Naive thymus-derived CD4-positive, alpha-beta T cell (primary cell): ENCODE measurements around the gene PRKD1. TPM values are rescaled to one million over a fixed set of nuclear protein-coding genes. Genes with fewer than 3 reads are reported as not detected.
"Not testable (repeated sequence)": the region's sequence is repeated elsewhere in the genome, so short reads cannot be mapped to it uniquely, and the experiment has no call there.

Experiments used
- ATAC-seq: fragments of 150-1000 bp; cut with Tn5 transposase; 2 replicates; pipeline ENCODE4 v1.10.0; 2021; ENCODE audit warnings: mild to moderate bottlenecking, moderate library complexity
- CTCF ChIA-PET: fragments of 350-600 bp; sonication (Branson Sonifier 250); formaldehyde crosslinking; loops from one replicate; lab custom pipeline; 2021; ENCODE audit warnings: antibody characterized with exemption; lab: Charles Lee
- POLR2A ChIA-PET: fragments of 350-600 bp; sonication (Branson Sonifier 250); formaldehyde crosslinking; loops from one replicate; lab custom pipeline; 2021; ENCODE audit warnings: antibody characterized with exemption, inconsistent platforms; lab: Charles Lee
- DNase-seq, 9 donors: peaks; one replicate each; pipeline versions ENCODE4 v3.0.0 to v3.0.0-alpha.2; 2020 to 2022; ENCODE audit warnings: mixed read lengths in 1 of 9
- H3K27ac ChIP-seq: one replicate; pipeline ENCODE4 v1.7.0; 2013; ENCODE audit warnings: mild to moderate bottlenecking, low read depth, low read length, moderate library complexity
- H3K27me3 ChIP-seq, 2 donors: one replicate each; pipeline ENCODE4 v1.7.0; 2013; ENCODE audit warnings: low read length in 2 of 2, mild to moderate bottlenecking in 2 of 2, moderate library complexity in 2 of 2; ENCODE audit not compliant: control insufficient read depth in 2 of 2, insufficient read depth in 2 of 2
- H3K36me3 ChIP-seq, 3 experiments: 1 replicate in 2 of 3; 2 replicates in 1 of 3; pipeline ENCODE4 v1.7.0; 2013; ENCODE audit warnings: low read length in 3 of 3, mild to moderate bottlenecking in 3 of 3, moderate library complexity in 1 of 3; ENCODE audit not compliant: insufficient read depth in 3 of 3, control insufficient read depth in 2 of 3
- H3K4me1 ChIP-seq, 2 donors: one replicate each; pipeline ENCODE4 v1.7.0; 2013; ENCODE audit warnings: low read length in 2 of 2, mild to moderate bottlenecking in 2 of 2, moderate library complexity in 1 of 2; ENCODE audit not compliant: control insufficient read depth in 2 of 2, insufficient read depth in 2 of 2
- H3K4me3 ChIP-seq: 2 replicates; pipeline ENCODE4 v1.7.0; 2013; ENCODE audit warnings: mild to moderate bottlenecking, low read length
- H3K9me3 ChIP-seq, 3 experiments: 1 replicate in 2 of 3; 2 replicates in 1 of 3; pipeline ENCODE4 v1.7.0; 2013; ENCODE audit warnings: low read length in 3 of 3; ENCODE audit not compliant: control insufficient read depth in 2 of 3
- H3K27ac Mint-ChIP-seq, 9 donors: one replicate each; pipeline ENCODE4 v1.8.0; 2020 to 2022; ENCODE audit warnings: mixed read lengths in 9 of 9, mild to moderate bottlenecking in 8 of 9, moderate library complexity in 5 of 9, inconsistent platforms in 2 of 9
- H3K27me3 Mint-ChIP-seq, 5 donors: one replicate each; pipeline ENCODE4 v1.8.0; 2021 to 2022; ENCODE audit warnings: mixed read lengths in 5 of 5, mild to moderate bottlenecking in 1 of 5
- H3K36me3 Mint-ChIP-seq, 5 donors: one replicate each; pipeline ENCODE4 v1.8.0; 2020 to 2022; ENCODE audit warnings: mixed read lengths in 5 of 5, mild to moderate bottlenecking in 3 of 5, inconsistent platforms in 1 of 5
- H3K4me1 Mint-ChIP-seq, 7 donors: one replicate each; pipeline ENCODE4 v1.8.0; 2020 to 2022; ENCODE audit warnings: mixed read lengths in 7 of 7, mild to moderate bottlenecking in 3 of 7, inconsistent platforms in 1 of 7
- H3K4me3 Mint-ChIP-seq, 10 donors: one replicate each; pipeline ENCODE4 v1.8.0; 2020 to 2022; ENCODE audit warnings: mild to moderate bottlenecking in 10 of 10, mixed read lengths in 10 of 10, moderate library complexity in 6 of 10, inconsistent platforms in 2 of 10
- H3K9me3 Mint-ChIP-seq, 11 donors: one replicate each; pipeline ENCODE4 v1.8.0; 2020 to 2022; ENCODE audit warnings: mixed read lengths in 11 of 11, mild to moderate bottlenecking in 4 of 11, inconsistent platforms in 1 of 11, moderate library complexity in 1 of 11
- intact Hi-C, 2 donors: fragments of 100-400 bp; cut with micrococcal nuclease; formaldehyde crosslinking; loops; one replicate each; pipeline ENCODE4 v1.15.1; 2023
- polyA plus RNA-seq, 2 donors: library from polyadenylated mRNA; unstranded; fragments of 300-500 nt; fragmentation: Illumina TruSeq; gene quantifications; one replicate each; pipeline ENCODE4 v1.2.3, GENCODE V29; 2021
- total RNA-seq, 6 experiments: library from RNA in 5 of 6; stranded (reverse) in 5 of 6; gene quantifications; 1 replicate in 5 of 6; 2 replicates in 1 of 6; pipeline ENCODE4 v1.2.3 and lab custom pipeline; 2021 to 2026

Gene PRKD1
- total and polyA plus RNA-seq, 7 experiments from 2014 or later = not detected

DNA sequence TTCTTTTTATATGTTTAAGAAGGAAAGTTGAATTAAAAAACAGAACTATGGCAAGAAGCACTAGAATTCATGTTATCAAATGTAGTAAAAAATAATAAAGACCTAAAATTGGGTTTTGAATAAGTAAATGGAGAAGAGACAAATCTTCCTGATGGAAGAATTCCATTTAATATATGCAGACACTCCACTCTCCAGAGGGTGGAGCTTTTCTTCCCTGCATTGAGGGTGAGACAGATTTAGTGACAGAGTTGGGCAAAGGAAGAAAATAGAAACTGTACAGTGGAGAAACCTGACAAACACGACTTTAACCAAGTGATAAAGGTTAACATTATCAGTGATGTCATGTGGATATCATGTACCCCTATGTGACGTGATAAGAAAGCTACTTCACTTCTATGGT is 217.6 kb downstream of the PRKD1 start:
- POLR2A ChIA-PET = no interaction called here

GRCh38 chr14:29709490-29709889 is 218.2 kb downstream of the PRKD1 start:
- ChIA-PET CTCF (interaction anchor here (0.7 kb wide), 1 partner anchor 187 kb away, joined by 3 read pairs; no protein-coding TSS in a partner anchor), POLR2A (no interaction called here)
- Histone ChIP-seq H3K36me3 (no peaks in the 10 kb centered on the region), H3K4me1 (no peaks in the 10 kb centered on the region), H3K27me3 (no peaks in the 10 kb centered on the region), H3K27ac (no peak overlapping the region), H3K9me3 (no peaks in the 10 kb centered on the region), H3K4me3 (no peak overlapping the region)
- intact Hi-C loops = no loop called here
- no peak overlapping the region for H3K4me3 Mint-ChIP-seq
- DNase-seq (no peak), ATAC-seq (no peak)
- no peak overlapping the region for H3K27ac Mint-ChIP-seq
- H3K9me3 Mint-ChIP-seq = peaks cover 0 to 27% (median 4%) of the 10 kb centered on the region in 11 donors
- H3K27me3 Mint-ChIP-seq = no peaks in the 10 kb centered on the region
- no peaks in the 10 kb centered on the region for H3K36me3 Mint-ChIP-seq
- no peaks in the 10 kb centered on the region for H3K4me1 Mint-ChIP-seq

More for the DNA sequence above, 217.6 kb downstream of the PRKD1 start:
- Mint-ChIP-seq H3K36me3 (no peaks in the 10 kb centered on the region), H3K27me3 (no peaks in the 10 kb centered on the region), H3K27ac (no peak overlapping the region), H3K4me3 (no peak overlapping the region), H3K9me3 (peaks cover 0 to 29% (median 4%) of the 10 kb centered on the region in 11 donors), H3K4me1 (no peaks in the 10 kb centered on the region)
- no peak for DNase-seq
- ATAC-seq = no peak
- CTCF ChIA-PET = no interaction called here
- H3K4me3 ChIP-seq = no peak overlapping the region
- no peak overlapping the region for H3K27ac ChIP-seq
- H3K27me3 ChIP-seq = no peaks in the 10 kb centered on the region
- H3K36me3 ChIP-seq = no peaks in the 10 kb centered on the region
- no peaks in the 10 kb centered on the region for H3K9me3 ChIP-seq
- no peaks in the 10 kb centered on the region for H3K4me1 ChIP-seq
- intact Hi-C loops = no loop called here

DNA sequence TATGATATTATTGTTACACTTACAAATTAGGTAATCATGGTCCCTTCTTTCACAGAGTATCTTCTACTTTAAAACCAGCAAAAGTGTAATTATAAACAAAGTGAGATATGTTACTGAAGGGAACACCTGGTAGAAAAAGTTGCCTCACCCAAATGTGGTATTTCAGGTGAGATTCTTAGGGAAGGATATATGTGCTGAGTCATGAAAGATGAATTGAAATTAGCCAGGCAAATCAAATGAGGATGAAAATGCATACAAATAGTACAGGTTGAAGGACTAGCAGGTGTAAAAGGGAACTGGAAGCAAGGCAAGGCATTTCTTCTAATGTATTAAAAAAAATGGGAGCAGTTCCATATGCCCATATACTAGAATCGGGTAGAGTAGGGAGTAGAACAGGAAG is 220.9 kb downstream of the PRKD1 start:
- CTCF ChIA-PET = no interaction called here

DNA sequence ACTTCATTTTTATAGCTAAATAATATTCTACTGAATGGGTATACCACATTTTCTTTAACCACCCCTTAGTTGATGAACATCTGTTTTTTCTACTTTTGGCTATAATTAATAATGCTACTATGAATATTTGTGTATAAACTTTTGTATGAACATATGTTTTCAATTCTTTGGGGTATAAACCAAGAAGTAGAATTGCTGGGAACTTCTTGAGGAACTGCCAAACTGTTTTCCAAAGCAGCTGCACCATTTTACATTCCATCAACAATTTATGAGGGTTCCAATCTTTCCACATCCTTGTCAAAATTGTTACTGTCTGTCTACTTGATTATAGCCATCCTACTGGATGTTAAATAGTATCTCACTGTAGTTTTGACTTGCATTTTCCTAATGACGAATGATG is 221.8 kb downstream of the PRKD1 start:
- H3K4me1 Mint-ChIP-seq = no peaks in the 10 kb centered on the region
- ChIA-PET POLR2A (no interaction called here), CTCF (no interaction called here)
- Histone ChIP-seq H3K9me3 (no peaks in the 10 kb centered on the region), H3K36me3 (no peaks in the 10 kb centered on the region), H3K27ac (no peak overlapping the region), H3K27me3 (no peaks in the 10 kb centered on the region), H3K4me1 (no peaks in the 10 kb centered on the region), H3K4me3 (no peak overlapping the region)
- peaks cover 1 to 31% (median 6%) of the 10 kb centered on the region in 11 donors for H3K9me3 Mint-ChIP-seq
- no peak overlapping the region for H3K27ac Mint-ChIP-seq
- DNase-seq = no peak
- intact Hi-C loops = no loop called here
- no peak for ATAC-seq
- no peaks in the 10 kb centered on the region for H3K27me3 Mint-ChIP-seq
- H3K4me3 Mint-ChIP-seq = no peak overlapping the region
- no peaks in the 10 kb centered on the region for H3K36me3 Mint-ChIP-seq

More for the DNA sequence above, 220.9 kb downstream of the PRKD1 start:
- no peak overlapping the region for H3K27ac Mint-ChIP-seq
- DNase-seq = no peak
- H3K36me3 ChIP-seq = no peaks in the 10 kb centered on the region
- no peaks in the 10 kb centered on the region for H3K4me1 Mint-ChIP-seq
- no peak overlapping the region for H3K27ac ChIP-seq
- POLR2A ChIA-PET = no interaction called here
- no peaks in the 10 kb centered on the region for H3K27me3 Mint-ChIP-seq
- peaks cover 1 to 27% (median 6%) of the 10 kb centered on the region in 11 donors for H3K9me3 Mint-ChIP-seq
- H3K4me3 Mint-ChIP-seq = no peak overlapping the region
- no peaks in the 10 kb centered on the region for H3K36me3 Mint-ChIP-seq
- no peaks in the 10 kb centered on the region for H3K4me1 ChIP-seq
- H3K27me3 ChIP-seq = no peaks in the 10 kb centered on the region
- intact Hi-C loops = no loop called here
- no peaks in the 10 kb centered on the region for H3K9me3 ChIP-seq
- ATAC-seq = no peak
- no peak overlapping the region for H3K4me3 ChIP-seq

DNA sequence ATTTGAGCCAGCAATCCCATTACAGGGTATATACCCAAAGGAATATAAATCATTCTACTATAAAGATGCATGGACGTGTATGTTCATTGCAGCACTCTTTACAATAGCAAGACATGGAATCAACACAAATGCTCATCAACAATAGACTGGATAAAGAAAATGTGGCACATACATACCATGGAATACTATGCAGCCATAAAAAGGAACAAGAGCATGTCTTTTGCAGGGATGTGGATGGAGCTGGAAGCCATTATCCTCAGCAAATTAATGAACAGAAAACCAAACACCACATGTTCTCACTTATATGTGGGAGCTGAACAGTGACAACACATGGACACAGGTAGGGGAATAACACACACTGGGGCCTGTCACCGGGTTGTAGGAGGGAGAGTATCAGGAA is 238.1 kb downstream of the PRKD1 start:
- ATAC-seq, POLR2A ChIA-PET: not testable (repeated sequence)

GRCh38 chr14:29687866-29688265 is 239.8 kb downstream of the PRKD1 start:
- Histone ChIP-seq H3K27me3 (no peaks in the 10 kb centered on the region), H3K36me3 (no peaks in the 10 kb centered on the region), H3K9me3 (no peaks in the 10 kb centered on the region), H3K27ac (no peak overlapping the region), H3K4me3 (no peak overlapping the region), H3K4me1 (no peaks in the 10 kb centered on the region)
- H3K27me3 Mint-ChIP-seq = no peaks in the 10 kb centered on the region
- H3K4me3 Mint-ChIP-seq = no peak overlapping the region
- H3K4me1 Mint-ChIP-seq = no peaks in the 10 kb centered on the region
- DNase-seq (no peak), ATAC-seq (no peak)
- no peak overlapping the region for H3K27ac Mint-ChIP-seq
- peaks cover 4 to 42% (median 12%) of the 10 kb centered on the region in 11 donors for H3K9me3 Mint-ChIP-seq
- CTCF ChIA-PET = no interaction called here
- no peaks in the 10 kb centered on the region for H3K36me3 Mint-ChIP-seq
- intact Hi-C loops = no loop called here
- POLR2A ChIA-PET = no interaction called here

More for the DNA sequence above, 238.1 kb downstream of the PRKD1 start:
- H3K9me3 ChIP-seq, H3K4me3 Mint-ChIP-seq, DNase-seq, intact Hi-C loops, H3K4me3 ChIP-seq, H3K36me3 ChIP-seq, H3K27me3 ChIP-seq, H3K27me3 Mint-ChIP-seq, H3K27ac Mint-ChIP-seq, H3K4me1 ChIP-seq, CTCF ChIA-PET, H3K4me1 Mint-ChIP-seq, H3K36me3 Mint-ChIP-seq, H3K27ac ChIP-seq: not testable (repeated sequence)
- peaks cover 2 to 46% (median 12%) of the 10 kb centered on the region in 11 donors for H3K9me3 Mint-ChIP-seq

DNA sequence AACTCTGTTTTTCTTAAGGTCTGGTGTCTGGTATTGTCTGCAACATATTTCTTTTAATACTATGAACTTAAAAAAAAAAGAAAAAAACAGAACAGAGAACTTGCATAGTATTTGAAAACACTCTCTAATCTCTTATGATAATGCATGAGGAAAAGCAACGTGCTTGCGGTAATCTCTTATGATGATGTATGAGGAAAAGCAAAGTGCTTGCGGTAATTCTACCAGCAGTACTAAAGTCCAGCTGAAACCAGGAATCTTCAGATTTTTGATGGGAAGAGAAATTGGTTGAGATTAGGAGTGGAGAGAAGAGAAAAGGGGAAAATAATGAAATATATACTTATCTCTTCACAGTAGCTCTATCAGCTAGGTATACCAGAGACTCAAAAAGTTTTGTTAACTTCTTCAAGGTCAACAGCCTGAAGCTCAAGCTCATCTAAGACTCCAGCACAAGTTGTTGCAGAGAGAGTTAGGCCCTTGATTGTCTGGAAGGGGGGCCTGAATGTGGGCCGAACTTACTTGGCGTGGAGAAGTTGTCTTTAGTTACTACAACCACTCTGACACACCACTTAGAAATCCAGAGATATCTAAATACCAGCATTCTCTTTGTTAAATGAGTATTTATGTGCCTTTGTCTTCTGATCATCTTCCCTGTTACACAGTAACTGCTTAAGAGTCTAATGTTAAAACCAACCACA is 240.4 kb downstream of the PRKD1 start:
- H3K27ac Mint-ChIP-seq = no peak overlapping the region
- ChIA-PET CTCF (no interaction called here), POLR2A (interaction anchor here (0.5 kb wide), 1 partner anchor 11 kb away, joined by 3 read pairs; no protein-coding TSS in a partner anchor)
- H3K4me1 Mint-ChIP-seq = no peaks in the 10 kb centered on the region
- intact Hi-C loops = no loop called here
- Histone ChIP-seq H3K36me3 (no peaks in the 10 kb centered on the region), H3K27ac (no peak overlapping the region), H3K4me1 (no peaks in the 10 kb centered on the region), H3K9me3 (no peaks in the 10 kb centered on the region), H3K4me3 (no peak overlapping the region), H3K27me3 (no peaks in the 10 kb centered on the region)
- DNase-seq = no peak
- no peak overlapping the region for H3K4me3 Mint-ChIP-seq
- peaks cover 4 to 42% (median 11%) of the 10 kb centered on the region in 11 donors for H3K9me3 Mint-ChIP-seq
- H3K36me3 Mint-ChIP-seq = no peaks in the 10 kb centered on the region
- no peak for ATAC-seq
- H3K27me3 Mint-ChIP-seq = no peaks in the 10 kb centered on the region
